Stimulated activated effector memory CD8-positive, alpha-beta T cell treated with anti-CD3 and anti-CD28 coated beads, Interleukin-12 subunit alpha, Interleukin-12 subunit beta, amount 100 ng/mL, for 72 hours (primary cell): ENCODE data around the gene SEMA3G.

Experiments
- ATAC-seq: fragments of 150-1000 bp; cut with Tn5 transposase; 2 replicates; pipeline ENCODE4 v1.10.0; 2021
- DNase-seq, 2 donors: peaks; one replicate each; pipeline ENCODE4 v3.0.0; 2021 to 2022; ENCODE audit warnings: low spot score in 2 of 2
- H3K27ac Mint-ChIP-seq: one replicate; pipeline ENCODE4 v1.8.0; 2022; ENCODE audit warnings: mild to moderate bottlenecking, mixed read lengths
- H3K36me3 Mint-ChIP-seq: one replicate; pipeline ENCODE4 v1.8.0; 2022; ENCODE audit warnings: mild to moderate bottlenecking, mixed read lengths
- H3K4me1 Mint-ChIP-seq: one replicate; pipeline ENCODE4 v1.8.0; 2022; ENCODE audit warnings: mixed read lengths
- H3K4me3 Mint-ChIP-seq: one replicate; pipeline ENCODE4 v1.8.0; 2022; ENCODE audit warnings: mild to moderate bottlenecking, mixed read lengths
- H3K9me3 Mint-ChIP-seq: one replicate; pipeline ENCODE4 v1.8.0; 2022; ENCODE audit warnings: mixed read lengths

SEMA3G gene

DNA sequence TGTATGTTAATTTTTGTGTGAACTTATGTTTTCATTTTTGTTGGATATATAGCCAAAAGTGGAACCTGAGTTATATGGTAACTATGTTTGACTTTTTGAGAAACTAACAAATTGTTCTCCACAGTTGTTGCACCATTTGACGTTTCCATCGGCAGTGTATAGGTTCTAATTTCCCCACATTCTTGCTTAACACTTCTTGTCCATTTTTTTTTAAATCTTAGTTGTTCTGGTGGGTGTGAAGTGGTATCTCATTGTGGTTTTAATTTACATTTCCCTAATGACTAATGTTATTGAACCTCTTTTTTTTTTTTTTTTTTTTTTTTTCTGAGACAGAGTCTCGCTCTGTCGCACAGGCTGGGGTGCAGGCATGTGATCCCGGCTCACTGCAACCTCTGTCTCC, 18.5 kb upstream of the SEMA3G start:
- no peak overlapping the region for H3K4me3 Mint-ChIP-seq
- ATAC-seq (peak; percentile 42), DNase-seq (no peak)
- peak overlapping the region; percentile 19 for H3K27ac Mint-ChIP-seq
- peaks cover 12% of the 10 kb centered on the region for H3K4me1 Mint-ChIP-seq
- H3K36me3 Mint-ChIP-seq = peaks cover 96% of the 10 kb centered on the region
- H3K9me3 Mint-ChIP-seq = no peaks in the 10 kb centered on the region

DNA sequence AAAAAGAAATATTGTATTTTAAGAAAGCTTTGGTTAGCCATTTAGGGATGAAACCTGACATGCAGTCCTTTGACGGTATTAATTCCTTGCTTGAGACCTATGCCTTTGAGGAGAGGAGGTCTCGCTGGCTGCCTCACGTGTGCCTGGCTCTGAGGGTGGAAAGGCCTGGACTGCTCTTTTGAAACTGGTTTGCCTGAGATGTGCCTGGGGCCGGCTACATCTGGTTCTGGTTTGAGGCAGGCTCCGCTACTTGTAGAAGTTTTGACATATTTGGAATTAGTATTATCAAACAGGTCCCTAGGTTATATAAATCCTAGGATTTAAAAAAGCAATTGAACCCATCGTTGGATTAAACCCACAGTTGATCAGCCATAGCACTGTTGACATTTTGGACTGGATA, 17.0 kb upstream of the SEMA3G start:
- Mint-ChIP-seq H3K27ac (peak overlapping the region; percentile 23), H3K36me3 (peaks cover 100% of the 10 kb centered on the region)
- ATAC-seq = no peak

DNA sequence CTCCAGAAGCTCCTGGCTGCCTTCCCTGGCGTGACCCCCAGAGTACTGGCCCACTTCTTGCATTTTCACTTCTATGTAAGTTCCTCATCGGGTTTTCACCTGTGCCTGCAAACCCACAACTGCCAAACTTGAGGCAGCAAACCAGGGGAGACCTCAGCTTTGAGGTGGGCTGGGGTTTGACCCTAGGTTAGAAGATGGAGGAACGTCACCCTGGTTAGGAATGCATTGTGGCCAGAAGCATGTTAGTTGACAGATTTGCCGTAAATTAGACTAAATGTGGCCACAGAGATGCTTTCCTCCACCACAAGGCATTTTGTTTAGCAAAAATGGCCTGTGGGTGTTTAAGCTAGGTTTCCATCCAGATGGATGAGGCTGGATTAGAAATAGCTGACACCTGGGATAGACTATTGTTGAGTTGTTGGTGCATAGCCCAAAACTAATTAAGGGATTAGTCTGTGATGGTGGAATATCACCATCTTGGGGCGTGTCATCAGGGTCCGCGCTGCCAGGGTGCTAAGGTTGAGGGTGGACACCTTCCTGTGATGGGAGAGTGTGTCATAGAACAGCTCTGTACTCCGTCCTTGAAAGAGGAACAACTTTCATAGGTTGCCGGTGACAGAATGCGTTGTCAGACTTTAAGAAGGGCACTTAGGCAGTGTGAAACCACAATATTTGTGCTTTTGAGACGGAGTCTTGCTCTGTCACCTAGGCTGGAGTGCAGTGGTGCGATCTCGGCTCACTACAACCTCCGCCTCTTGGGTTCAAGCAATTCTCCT, 14.1 kb upstream of the SEMA3G start:
- H3K4me1 Mint-ChIP-seq = peaks cover 48% of the 10 kb centered on the region
- H3K4me3 Mint-ChIP-seq = no peak overlapping the region
- H3K27ac Mint-ChIP-seq = no peak overlapping the region
- H3K36me3 Mint-ChIP-seq = peaks cover 89% of the 10 kb centered on the region
- DNase-seq = no peak
- peak; percentile 37 for ATAC-seq
- H3K9me3 Mint-ChIP-seq = no peaks in the 10 kb centered on the region

More for the DNA sequence above, 17.0 kb upstream of the SEMA3G start:
- H3K4me1 Mint-ChIP-seq = peaks cover 23% of the 10 kb centered on the region
- no peaks in the 10 kb centered on the region for H3K9me3 Mint-ChIP-seq
- DNase-seq = no peak
- no peak overlapping the region for H3K4me3 Mint-ChIP-seq

DNA sequence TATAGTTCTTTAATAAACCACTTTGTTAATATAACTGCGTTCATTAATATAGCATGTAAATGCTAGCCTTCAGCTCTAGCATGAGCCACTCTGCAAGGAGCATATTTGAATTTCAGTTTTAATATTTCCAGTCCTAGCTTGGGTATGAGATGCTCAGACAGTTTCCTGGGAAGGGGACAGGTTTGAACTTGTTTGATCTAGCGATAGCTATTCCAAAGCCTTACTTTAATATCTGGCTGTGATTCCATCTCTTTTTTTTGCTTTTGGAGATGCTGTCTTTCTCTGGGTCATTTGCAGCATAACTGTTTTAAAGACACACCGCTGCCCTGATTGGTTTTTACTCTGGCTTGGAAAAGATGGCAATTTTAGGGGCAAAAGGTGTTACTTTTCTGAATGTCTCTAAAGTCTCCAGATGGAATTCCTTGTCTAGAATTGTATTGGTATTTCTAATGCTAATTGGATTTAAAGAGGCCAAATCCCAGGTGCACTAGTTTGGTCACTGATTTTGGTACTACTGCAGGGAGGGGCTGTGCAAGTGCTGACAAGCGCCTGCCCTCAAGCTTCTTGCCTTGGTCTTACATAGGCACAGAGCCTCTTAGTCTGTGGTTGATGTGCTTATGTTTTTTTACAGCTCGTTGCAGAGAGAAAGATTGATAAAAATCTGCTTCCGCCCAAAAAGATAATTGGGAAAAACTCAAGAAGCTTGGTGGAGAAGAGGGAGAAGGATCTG, 13.3 kb upstream of the SEMA3G start:
- H3K9me3 Mint-ChIP-seq = no peaks in the 10 kb centered on the region
- H3K4me3 Mint-ChIP-seq = no peak overlapping the region
- DNase-seq (no peak), ATAC-seq (no peak)
- H3K36me3 Mint-ChIP-seq = peaks cover 81% of the 10 kb centered on the region
- H3K27ac Mint-ChIP-seq = peak overlapping the region; percentile 99
- H3K4me1 Mint-ChIP-seq = peaks cover 51% of the 10 kb centered on the region

GRCh38 chr3:52456800-52457183, 11.9 kb upstream of the SEMA3G start:
- Mint-ChIP-seq H3K36me3 (peaks cover 67% of the 10 kb centered on the region), H3K27ac (peak overlapping the region; percentile 99), H3K4me1 (peaks cover 44% of the 10 kb centered on the region), H3K4me3 (peak overlapping the region; percentile 97), H3K9me3 (no peaks in the 10 kb centered on the region)
- DNase-seq (no peak), ATAC-seq (no peak)

DNA sequence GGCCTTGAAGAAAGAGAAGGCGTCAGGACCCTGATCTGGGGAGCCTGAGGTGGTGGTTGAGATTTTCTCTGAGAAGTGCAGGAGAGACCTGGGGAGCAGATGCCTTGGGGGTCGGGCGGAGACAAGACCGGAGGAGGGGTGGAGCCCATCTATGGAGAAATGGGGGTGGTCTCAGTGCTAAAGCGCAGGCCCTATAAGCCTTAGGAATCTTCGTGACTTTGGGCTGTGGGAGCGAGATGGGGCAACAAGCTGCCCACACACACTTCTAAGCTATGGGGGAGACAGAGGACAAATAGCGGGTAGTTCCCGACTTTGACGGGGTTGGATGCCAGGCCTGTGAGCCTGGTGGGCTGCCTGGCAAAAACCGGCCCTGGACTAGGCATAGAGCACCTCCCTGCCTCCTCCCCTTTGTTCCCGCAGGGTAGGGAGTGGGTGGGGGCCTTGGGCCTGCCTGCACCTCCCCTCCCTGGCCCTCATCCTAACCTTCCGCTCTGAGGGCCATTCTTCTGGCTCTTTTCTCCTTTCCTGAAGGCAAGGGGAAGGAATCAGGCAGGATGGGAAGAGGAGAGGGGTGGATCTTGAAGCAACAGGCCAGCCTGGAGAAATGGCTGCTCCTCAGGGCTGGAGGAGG, 11.4 kb upstream of the SEMA3G start:
- H3K27ac Mint-ChIP-seq = peak overlapping the region; percentile 99
- peaks cover 62% of the 10 kb centered on the region for H3K36me3 Mint-ChIP-seq
- ATAC-seq = no peak
- DNase-seq = no peak
- no peaks in the 10 kb centered on the region for H3K9me3 Mint-ChIP-seq
- peak overlapping the region; percentile 97 for H3K4me3 Mint-ChIP-seq
- H3K4me1 Mint-ChIP-seq = peaks cover 44% of the 10 kb centered on the region

GRCh38 chr3:52455283-52456168, 10.6 kb upstream of the SEMA3G start, which contains the start of gene NISCH:
NISCH (plus strand) TSS chr3:52455604; CDS start chr3:52455642, 38 bp downstream.
- Mint-ChIP-seq H3K4me3 (peak within 1 kb of the TSS; percentile 97), H3K9me3 (no peaks in the 10 kb centered on the region), H3K36me3 (peaks cover 55% of the 10 kb centered on the region), H3K27ac (peak within 1 kb of the TSS; percentile 99), H3K4me1 (peaks cover 44% of the 10 kb centered on the region)
- ATAC-seq = peak; percentile 89
- peak; percentile 98 for DNase-seq

- Mint-ChIP-seq H3K27ac (peak overlapping the region; percentile 99), H3K9me3 (no peaks in the 10 kb centered on the region), H3K4me1 (peaks cover 44% of the 10 kb centered on the region), H3K36me3 (peaks cover 49% of the 10 kb centered on the region), H3K4me3 (peak overlapping the region; percentile 97)
- ATAC-seq = peak; percentile 8
- no peak for DNase-seq
These were observed 10.0 kb upstream of the SEMA3G start for GRCh38 chr3:52454938-52455282.

DNA sequence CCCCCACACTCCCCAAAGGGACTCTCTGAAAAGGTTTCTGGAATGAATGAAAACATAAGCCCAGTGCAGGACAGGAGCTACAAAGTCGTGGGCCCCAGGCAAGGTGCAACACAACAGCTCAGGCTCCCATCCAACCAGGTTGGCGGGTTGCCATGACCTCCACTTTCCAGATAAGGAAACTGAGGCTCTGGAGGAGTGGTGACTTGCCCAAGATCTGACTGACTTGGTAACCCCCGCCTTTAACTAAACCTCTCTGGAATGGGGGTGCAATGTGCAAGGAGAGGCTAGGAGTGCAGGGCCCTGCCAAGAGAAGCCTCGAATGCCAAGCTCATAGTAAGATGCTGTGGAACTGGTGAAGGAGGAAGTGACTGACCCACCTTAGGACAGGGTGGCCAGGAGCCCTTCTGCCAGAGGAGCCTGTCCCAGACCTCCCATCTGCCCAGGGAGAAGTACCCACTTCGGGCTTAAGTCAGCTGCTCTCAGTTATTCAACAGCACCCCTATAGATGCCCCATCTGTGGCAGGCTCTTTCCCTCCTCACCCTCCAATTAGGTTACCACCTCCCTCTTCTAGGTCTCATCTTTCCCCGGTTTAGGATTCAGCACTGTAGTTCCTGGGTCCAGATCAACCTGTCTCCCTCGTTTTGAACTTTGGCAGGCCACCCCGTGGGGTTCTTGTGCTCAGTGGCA, 9.5 kb upstream of the SEMA3G start:
- Mint-ChIP-seq H3K9me3 (no peaks in the 10 kb centered on the region), H3K36me3 (peaks cover 43% of the 10 kb centered on the region), H3K27ac (peak overlapping the region; percentile 99), H3K4me3 (peak overlapping the region; percentile 97), H3K4me1 (peaks cover 44% of the 10 kb centered on the region)
- ATAC-seq (no peak), DNase-seq (no peak)

- no peaks in the 10 kb centered on the region for H3K9me3 Mint-ChIP-seq
- DNase-seq = no peak
- ATAC-seq = no peak
- H3K36me3 Mint-ChIP-seq = peaks cover 36% of the 10 kb centered on the region
- H3K4me1 Mint-ChIP-seq = peaks cover 43% of the 10 kb centered on the region
- peak within 1 kb of the TSS; percentile 97 for H3K4me3 Mint-ChIP-seq
- H3K27ac Mint-ChIP-seq = peak within 1 kb of the TSS; percentile 99
These were observed 8.8 kb upstream of the SEMA3G start, which contains the start of gene TNNC1 for GRCh38 chr3:52453496-52454249. TNNC1 (minus strand) TSS chr3:52454041; CDS start chr3:52454015, 26 bp downstream.

GRCh38 chr3:52452570-52453221, 7.8 kb upstream of the SEMA3G start:
- ATAC-seq = no peak
- H3K36me3 Mint-ChIP-seq = peaks cover 26% of the 10 kb centered on the region
- no peaks in the 10 kb centered on the region for H3K9me3 Mint-ChIP-seq
- peak overlapping the region; percentile 99 for H3K27ac Mint-ChIP-seq
- H3K4me1 Mint-ChIP-seq = peaks cover 37% of the 10 kb centered on the region
- DNase-seq = no peak
- H3K4me3 Mint-ChIP-seq = no peak overlapping the region

DNA sequence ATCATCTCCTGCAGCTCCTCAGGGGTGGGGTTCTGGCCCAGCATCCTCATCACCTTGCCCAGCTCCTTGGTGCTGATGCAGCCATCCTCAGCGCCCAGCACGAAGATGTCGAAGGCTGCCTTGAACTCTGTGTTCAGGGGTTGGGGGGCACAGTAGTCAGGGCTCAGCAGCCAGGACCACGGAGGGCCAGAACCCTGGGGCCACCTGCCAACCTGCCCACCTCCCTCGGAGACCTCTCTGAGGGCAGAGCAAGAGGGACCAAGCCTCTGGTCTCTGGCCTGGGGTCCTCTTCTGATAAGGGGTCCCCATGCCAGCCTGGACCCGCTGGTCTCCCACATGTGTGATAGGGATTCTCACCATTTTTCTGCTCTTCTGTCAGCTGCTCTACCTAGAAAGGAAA, 7.2 kb upstream of the SEMA3G start:
- Mint-ChIP-seq H3K9me3 (no peaks in the 10 kb centered on the region), H3K4me3 (no peak overlapping the region), H3K4me1 (peaks cover 34% of the 10 kb centered on the region), H3K27ac (no peak overlapping the region), H3K36me3 (peaks cover 21% of the 10 kb centered on the region)
- DNase-seq (no peak), ATAC-seq (no peak)

DNA sequence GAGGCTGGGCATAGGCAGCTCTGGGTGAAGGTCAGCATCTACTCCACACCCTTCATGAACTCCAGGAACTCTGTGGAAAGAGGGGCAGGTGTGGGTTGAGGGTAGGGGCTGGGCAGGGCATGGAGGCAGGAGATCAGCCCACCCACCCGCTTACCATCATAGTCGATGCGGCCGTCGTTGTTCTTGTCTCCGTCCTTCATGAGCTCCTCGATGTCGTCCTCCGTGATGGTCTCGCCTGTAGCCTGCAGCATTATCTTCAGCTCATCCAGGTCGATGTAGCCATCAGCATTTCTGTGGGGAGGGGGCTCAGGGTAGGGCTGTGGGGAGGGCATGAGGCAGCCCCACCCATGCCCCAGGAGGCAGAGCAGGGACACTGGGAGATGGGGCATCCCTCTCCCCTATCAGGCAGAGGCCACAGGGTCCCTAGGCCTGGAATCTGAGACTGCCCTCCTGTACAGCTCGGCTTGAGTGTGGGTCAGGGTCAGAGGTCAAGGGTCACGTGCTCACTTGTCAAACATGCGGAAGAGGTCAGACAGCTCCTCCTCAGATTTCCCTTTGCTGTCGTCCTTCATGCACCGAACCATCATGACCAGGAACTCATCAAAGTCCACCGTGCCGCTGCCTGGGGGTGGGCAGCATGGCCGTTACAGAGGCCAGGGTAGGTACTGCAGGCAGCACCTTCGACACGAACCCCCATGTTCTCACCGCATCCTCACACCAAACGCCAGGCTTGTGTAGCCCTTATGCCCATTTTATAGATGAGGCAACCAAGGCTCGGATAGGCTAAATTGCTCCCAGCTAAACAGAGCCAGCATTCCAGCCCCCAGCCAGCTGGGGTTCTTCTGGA, 6.6 kb upstream of the SEMA3G start:
- Mint-ChIP-seq H3K4me3 (no peak overlapping the region), H3K9me3 (no peaks in the 10 kb centered on the region), H3K36me3 (peaks cover 15% of the 10 kb centered on the region), H3K27ac (peak overlapping the region; percentile 45), H3K4me1 (peaks cover 31% of the 10 kb centered on the region)
- no peak for DNase-seq
- ATAC-seq = no peak
